B cell (primary cell): Measurements from ENCODE around the gene HIPK2. TPM values are rescaled to one million over a fixed set of nuclear protein-coding genes. Genes with fewer than 3 reads are reported as not detected.

Source experiments
- ATAC-seq: fragments of 200-7000 bp; cut with Tn5 transposase; one replicate; pipeline ENCODE4 v1.10.0; 2021; ENCODE audit warnings: low read depth, mild to moderate bottlenecking, moderate number of reproducible peaks, moderate library complexity
- CTCF ChIA-PET: fragments of 350-600 bp; sonication (Branson Sonifier 250); formaldehyde crosslinking; loops from one replicate; lab custom pipeline; 2021; ENCODE audit warnings: antibody characterized with exemption, inconsistent platforms; lab: Charles Lee
- POLR2A ChIA-PET: fragments of 350-600 bp; sonication (Branson Sonifier 250); formaldehyde crosslinking; loops from one replicate; lab custom pipeline; 2021; ENCODE audit warnings: antibody characterized with exemption; lab: Charles Lee
- DNase-seq: peaks from one replicate; pipeline ENCODE4 v3.0.0; 2013
- H2AFZ ChIP-seq: 2 replicates; pipeline ENCODE4 v1.6.1; 2012; ENCODE audit warnings: mild to moderate bottlenecking, low read depth, low read length; ENCODE audit not compliant: insufficient read depth, poor library complexity, severe bottlenecking
- H3K27ac ChIP-seq, 2 donors: 1 replicate in 1 of 2; 2 replicates in 1 of 2; pipeline ENCODE4 v1.5.1; 2012 to 2013; ENCODE audit warnings: low read length in 2 of 2, mild to moderate bottlenecking in 2 of 2, moderate library complexity in 1 of 2
- H3K27me3 ChIP-seq, 4 experiments: fragments of 200-600 bp in 1 of 4; sonication (generic) in 1 of 4; replicated peaks in 1 of 4; 1 replicate in 2 of 4; 2 replicates in 2 of 4; pipeline versions ENCODE4 v1.6.1 to v1.7.0; 2013 to 2016; ENCODE audit warnings: low read length in 3 of 4, mild to moderate bottlenecking in 2 of 4, mixed read lengths in 1 of 4, moderate library complexity in 1 of 4; ENCODE audit not compliant: insufficient read depth in 4 of 4, control insufficient read depth in 3 of 4; ENCODE audit errors: control extremely low read depth in 1 of 4
- H3K36me3 ChIP-seq, 2 experiments: replicated peaks in 1 of 2; 1 replicate in 1 of 2; 2 replicates in 1 of 2; pipeline versions ENCODE4 v1.6.1 to v1.7.1; 2013; ENCODE audit warnings: low read length in 1 of 2; ENCODE audit not compliant: insufficient read depth in 2 of 2, control insufficient read depth in 1 of 2; ENCODE audit errors: control extremely low read depth in 1 of 2, extremely low read depth in 1 of 2
- H3K4me1 ChIP-seq, 2 donors: fragments of 200-600 bp in 1 of 2; sonication (generic) in 1 of 2; 1 replicate in 1 of 2; 2 replicates in 1 of 2; pipeline versions ENCODE4 v1.5.1 to v1.6.1; 2013 to 2017; ENCODE audit warnings: low read length in 2 of 2; ENCODE audit not compliant: control insufficient read depth in 2 of 2, insufficient read depth in 2 of 2
- H3K4me2 ChIP-seq: replicated peaks from 2 replicates; pipeline ENCODE3; 2012; ENCODE audit warnings: mild to moderate bottlenecking, low read depth, low read length; ENCODE audit not compliant: poor library complexity, severe bottlenecking
- H3K4me3 ChIP-seq, 5 experiments: fragments of 200-600 bp in 1 of 5; sonication (generic) in 1 of 5; 1 replicate in 3 of 5; 2 replicates in 2 of 5; pipeline versions ENCODE4 v1.5.1 to v1.7.0; 2011 to 2016; ENCODE audit warnings: low read length in 4 of 5, mild to moderate bottlenecking in 4 of 5, low read depth in 2 of 5, control low read depth in 1 of 5, moderate library complexity in 1 of 5; ENCODE audit not compliant: insufficient read depth in 1 of 5; ENCODE audit errors: control extremely low read depth in 1 of 5, extremely low read depth in 1 of 5
- H3K79me2 ChIP-seq: fragments of 200-600 bp; sonication (generic); one replicate; pipeline ENCODE4 v1.6.0; 2016; ENCODE audit warnings: low read length; ENCODE audit not compliant: control insufficient read depth, insufficient read depth
- H3K9ac ChIP-seq: fragments of 200-600 bp; sonication (generic); 2 replicates; pipeline ENCODE4 v1.6.1; 2017; ENCODE audit warnings: mild to moderate bottlenecking, low read length, moderate library complexity
- H3K9me3 ChIP-seq, 3 donors: one replicate each; pipeline versions ENCODE4 v1.6.1 to v1.7.1; 2013; ENCODE audit warnings: low read length in 2 of 3; ENCODE audit not compliant: control insufficient read depth in 2 of 3, insufficient read depth in 1 of 3; ENCODE audit errors: control extremely low read depth in 1 of 3
- H4K20me1 ChIP-seq: 2 replicates; pipeline ENCODE4 v1.6.0; 2012; ENCODE audit warnings: mild to moderate bottlenecking, low read length; ENCODE audit not compliant: insufficient read depth, control insufficient read depth, poor library complexity, severe bottlenecking
- H3K27ac Mint-ChIP-seq: one replicate; pipeline ENCODE4 v1.8.0; 2021; ENCODE audit warnings: mixed read lengths
- H3K27me3 Mint-ChIP-seq: one replicate; pipeline ENCODE4 v1.8.0; 2021; ENCODE audit warnings: mixed read lengths
- H3K4me1 Mint-ChIP-seq: one replicate; pipeline ENCODE4 v1.8.0; 2021; ENCODE audit warnings: mixed read lengths
- H3K4me3 Mint-ChIP-seq: one replicate; pipeline ENCODE4 v1.8.0; 2021; ENCODE audit warnings: mixed read lengths
- H3K9me3 Mint-ChIP-seq: one replicate; pipeline ENCODE4 v1.8.0; 2022; ENCODE audit warnings: mixed read lengths; ENCODE audit not compliant: insufficient read depth
- CTCF ChIP-seq: fragments of 200-600 bp; IDR thresholded peaks from one replicate; pipeline ENCODE4 v1.8.0; 2022; ENCODE audit warnings: antibody characterized with exemption, mild to moderate bottlenecking
- EZH2 ChIP-seq: IDR thresholded peaks from 2 replicates; pipeline ENCODE4 v1.6.1; 2012; ENCODE audit warnings: borderline replicate concordance, low read depth, mild to moderate bottlenecking, moderate library complexity, low read length; ENCODE audit not compliant: insufficient read depth, poor library complexity, severe bottlenecking
- WGBS: methylation state at CpG from one replicate; pipeline ENCODE4 v1.1.5; 2013; ENCODE audit warnings: missing lambda C conversion rate; ENCODE audit not compliant: insufficient coverage; 5-methylcytosine and 5-hydroxymethylcytosine counted together
- intact Hi-C: fragments of 100-400 bp; cut with micrococcal nuclease; formaldehyde crosslinking; loops from one replicate; pipeline ENCODE4 v1.10.0; 2022
- polyA plus RNA-seq: library from polyadenylated mRNA; depleted of rRNA; stranded (reverse); fragments of >200 nt; gene quantifications from 2 replicates; pipeline ENCODE4 v1.2.3, GENCODE V29; 2012
- total RNA-seq, 2 donors: library from RNA; stranded (reverse); fragments of 120-200 nt in 1 of 2; gene quantifications; 1 replicate in 1 of 2; 2 replicates in 1 of 2; pipeline versions ENCODE4 v1.2.3 to v1.2.4, GENCODE V29; 2013 to 2022

The HIPK2 gene
- total and polyA plus RNA-seq, 2 donors (not counting 1 experiment from before 2014, with no cell fraction given): 6.8 to 58.2 TPM

- DNase-seq: no peak
- Histone ChIP-seq H3K27me3 (no peaks in the 10 kb centered on the region), H2AFZ (no peak overlapping the region), H3K27ac (no peak overlapping the region), H3K4me2 (no peak overlapping the region), H3K79me2 (no peaks in the 10 kb centered on the region), H3K9ac (no peak overlapping the region), H3K9me3 (no peaks in the 10 kb centered on the region), H3K4me3 (no peak overlapping the region), H3K4me1 (no peaks in the 10 kb centered on the region), H3K36me3 (no peaks in the 10 kb centered on the region), H4K20me1 (no peaks in the 10 kb centered on the region)
- Mint-ChIP-seq H3K4me3 (no peak overlapping the region), H3K27me3 (peaks cover 25% of the 10 kb centered on the region), H3K27ac (no peak overlapping the region), H3K9me3 (no peaks in the 10 kb centered on the region), H3K4me1 (no peaks in the 10 kb centered on the region)
- POLR2A ChIA-PET: no interaction called here
- no peak for TF ChIP-seq EZH2
- TF ChIP-seq CTCF: no peak
- CTCF ChIA-PET: no interaction called here
- WGBS: 90% methylated on average over 2 of the region's 8 CpGs
- intact Hi-C loops: no loop called here
- ATAC-seq: no peak
These were observed 241.6 kb downstream of the HIPK2 start for GRCh38 chr7:139536152-139536551.

GRCh38 chr7:139534966-139535651 is 242.7 kb downstream of the HIPK2 start:
- no peak for ATAC-seq
- no peak for TF ChIP-seq EZH2
- TF ChIP-seq CTCF: no peak
- POLR2A ChIA-PET: no interaction called here
- no peak overlapping the region for H2AFZ ChIP-seq
- H3K9me3 ChIP-seq: no peaks in the 10 kb centered on the region
- H3K9ac ChIP-seq: no peak overlapping the region
- H4K20me1 ChIP-seq: no peaks in the 10 kb centered on the region
- H3K27ac ChIP-seq: no peak overlapping the region
- no peaks in the 10 kb centered on the region for H3K9me3 Mint-ChIP-seq
- peaks cover 30% of the 10 kb centered on the region for H3K27me3 Mint-ChIP-seq
- no peak overlapping the region for H3K4me3 ChIP-seq
- DNase-seq: no peak
- no peak overlapping the region for H3K4me2 ChIP-seq
- H3K4me1 Mint-ChIP-seq: no peaks in the 10 kb centered on the region
- 78% methylated on average over 3 of the region's 7 CpGs for WGBS
- H3K36me3 ChIP-seq: no peaks in the 10 kb centered on the region
- CTCF ChIA-PET: no interaction called here
- intact Hi-C loops: no loop called here
- no peaks in the 10 kb centered on the region for H3K79me2 ChIP-seq
- H3K4me3 Mint-ChIP-seq: no peak overlapping the region
- no peak overlapping the region for H3K27ac Mint-ChIP-seq
- no peaks in the 10 kb centered on the region for H3K27me3 ChIP-seq
- H3K4me1 ChIP-seq: no peaks in the 10 kb centered on the region
